Activated naive CD8-positive, alpha-beta T cell treated with anti-CD3 and anti-CD28 coated beads for 36 hours (primary cell): ENCODE data around the gene IL17REL. TPM values are rescaled to one million over a fixed set of nuclear protein-coding genes. Genes with fewer than 3 reads are reported as not detected.

Experiments
- DNase-seq: peaks from one replicate; pipeline ENCODE4 v3.0.0; 2021
- H3K27ac Mint-ChIP-seq: one replicate; pipeline ENCODE4 v1.8.0; 2022; ENCODE audit warnings: mild to moderate bottlenecking, moderate library complexity, mixed read lengths
- H3K27me3 Mint-ChIP-seq: one replicate; pipeline ENCODE4 v1.8.0; 2022; ENCODE audit warnings: mild to moderate bottlenecking, mixed read lengths
- H3K36me3 Mint-ChIP-seq: one replicate; pipeline ENCODE4 v1.8.0; 2021; ENCODE audit warnings: mild to moderate bottlenecking, mixed read lengths
- H3K4me1 Mint-ChIP-seq: one replicate; pipeline ENCODE4 v1.8.0; 2021; ENCODE audit warnings: mixed read lengths
- H3K4me3 Mint-ChIP-seq: one replicate; pipeline ENCODE4 v1.8.0; 2022; ENCODE audit warnings: mild to moderate bottlenecking, moderate library complexity, mixed read lengths
- H3K9me3 Mint-ChIP-seq: one replicate; pipeline ENCODE4 v1.8.0; 2022; ENCODE audit warnings: mixed read lengths
- total RNA-seq, 2 experiments: library from RNA; stranded (reverse); gene quantifications; one replicate each; pipeline ENCODE4 v1.2.3, GENCODE V29; 2021

IL17REL gene
- total RNA-seq, 2 experiments from 2014 or later: not detected

- Mint-ChIP-seq H3K9me3 (no peaks in the 10 kb centered on the region), H3K27me3 (peaks cover 16% of the 10 kb centered on the region), H3K4me3 (no peak overlapping the region), H3K4me1 (peaks cover 15% of the 10 kb centered on the region), H3K27ac (no peak overlapping the region), H3K36me3 (no peaks in the 10 kb centered on the region)
- no peak for DNase-seq
Measured at GRCh38 chr22:50008151-50009040, 4.2 kb downstream of the IL17REL start.

DNA sequence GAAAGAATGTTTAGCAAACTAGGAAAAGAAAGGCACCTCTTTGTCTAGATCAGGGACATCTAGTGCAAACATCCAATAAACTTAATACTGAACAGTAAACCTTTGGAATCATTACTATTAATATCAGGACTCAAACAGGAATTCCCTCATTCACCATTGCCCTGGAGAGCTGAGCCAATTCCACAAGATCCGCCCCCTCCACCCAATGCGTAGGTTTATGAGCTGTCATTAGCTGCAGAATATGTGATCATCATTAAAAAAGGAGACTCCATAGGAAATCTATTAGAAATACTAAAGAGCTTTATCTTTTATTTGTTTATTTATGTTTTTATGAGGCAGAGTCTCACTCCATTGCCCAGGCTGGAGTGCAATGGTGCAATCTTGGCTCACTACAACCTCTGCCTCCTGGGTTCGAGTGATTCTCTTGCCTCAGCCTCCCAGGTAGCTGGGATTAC, 5.5 kb downstream of the IL17REL start:
- no peak overlapping the region for H3K27ac Mint-ChIP-seq
- H3K4me1 Mint-ChIP-seq: peaks cover 15% of the 10 kb centered on the region
- H3K36me3 Mint-ChIP-seq: no peaks in the 10 kb centered on the region
- no peak for DNase-seq
- H3K4me3 Mint-ChIP-seq: no peak overlapping the region
- peaks cover 11% of the 10 kb centered on the region for H3K27me3 Mint-ChIP-seq
- H3K9me3 Mint-ChIP-seq: no peaks in the 10 kb centered on the region

- H3K36me3 Mint-ChIP-seq: no peaks in the 10 kb centered on the region
- H3K4me1 Mint-ChIP-seq: peaks cover 3% of the 10 kb centered on the region
- no peaks in the 10 kb centered on the region for H3K9me3 Mint-ChIP-seq
- DNase-seq: no peak
- H3K27me3 Mint-ChIP-seq: no peaks in the 10 kb centered on the region
- H3K27ac Mint-ChIP-seq: no peak overlapping the region
- no peak overlapping the region for H3K4me3 Mint-ChIP-seq
Measured at GRCh38 chr22:50004918-50005317, 7.6 kb downstream of the IL17REL start.

- H3K4me3 Mint-ChIP-seq: no peak overlapping the region
- H3K27ac Mint-ChIP-seq: no peak overlapping the region
- no peaks in the 10 kb centered on the region for H3K36me3 Mint-ChIP-seq
Measured at GRCh38 chr22:50002791-50003190, 9.8 kb downstream of the IL17REL start.

GRCh38 chr22:50001388-50002231, 11.0 kb downstream of the IL17REL start:
- peaks cover 3% of the 10 kb centered on the region for H3K4me1 Mint-ChIP-seq
- H3K9me3 Mint-ChIP-seq: no peaks in the 10 kb centered on the region
- H3K27ac Mint-ChIP-seq: no peak overlapping the region
- peaks cover 10% of the 10 kb centered on the region for H3K27me3 Mint-ChIP-seq
- no peak for DNase-seq
- no peaks in the 10 kb centered on the region for H3K36me3 Mint-ChIP-seq
- no peak overlapping the region for H3K4me3 Mint-ChIP-seq

More at GRCh38 chr22:50002791-50003190, 9.8 kb downstream of the IL17REL start:
- Mint-ChIP-seq H3K4me1 (peaks cover 3% of the 10 kb centered on the region), H3K9me3 (no peaks in the 10 kb centered on the region), H3K27me3 (peaks cover 10% of the 10 kb centered on the region)
- DNase-seq: no peak

- H3K9me3 Mint-ChIP-seq: no peaks in the 10 kb centered on the region
- H3K4me1 Mint-ChIP-seq: peaks cover 3% of the 10 kb centered on the region
- H3K4me3 Mint-ChIP-seq: no peak overlapping the region
- no peaks in the 10 kb centered on the region for H3K36me3 Mint-ChIP-seq
- H3K27me3 Mint-ChIP-seq: peaks cover 10% of the 10 kb centered on the region
- H3K27ac Mint-ChIP-seq: no peak overlapping the region
- DNase-seq: no peak
Measured at GRCh38 chr22:50000587-50001387, 11.8 kb downstream of the IL17REL start.

GRCh38 chr22:49999946-50000586, 12.5 kb downstream of the IL17REL start:
- DNase-seq: no peak
- Mint-ChIP-seq H3K27ac (no peak overlapping the region), H3K36me3 (no peaks in the 10 kb centered on the region), H3K27me3 (peaks cover 10% of the 10 kb centered on the region), H3K4me3 (no peak overlapping the region), H3K9me3 (no peaks in the 10 kb centered on the region), H3K4me1 (peaks cover 1% of the 10 kb centered on the region)

- Mint-ChIP-seq H3K36me3 (no peaks in the 10 kb centered on the region), H3K9me3 (no peaks in the 10 kb centered on the region), H3K27me3 (peaks cover 10% of the 10 kb centered on the region), H3K4me1 (no peaks in the 10 kb centered on the region), H3K4me3 (no peak overlapping the region), H3K27ac (no peak overlapping the region)
- DNase-seq: no peak
Measured at GRCh38 chr22:49999063-49999945, 13.3 kb downstream of the IL17REL start.

GRCh38 chr22:49998718-49999062, 13.9 kb downstream of the IL17REL start:
- H3K27me3 Mint-ChIP-seq: peaks cover 10% of the 10 kb centered on the region
- H3K27ac Mint-ChIP-seq: no peak overlapping the region
- H3K36me3 Mint-ChIP-seq: no peaks in the 10 kb centered on the region
- H3K9me3 Mint-ChIP-seq: no peaks in the 10 kb centered on the region
- no peak overlapping the region for H3K4me3 Mint-ChIP-seq
- DNase-seq: no peak
- no peaks in the 10 kb centered on the region for H3K4me1 Mint-ChIP-seq

GRCh38 chr22:49997932-49998717, 14.4 kb downstream of the IL17REL start:
- DNase-seq: no peak
- Mint-ChIP-seq H3K27me3 (peaks cover 10% of the 10 kb centered on the region), H3K4me3 (no peak overlapping the region), H3K27ac (no peak overlapping the region), H3K9me3 (no peaks in the 10 kb centered on the region), H3K36me3 (no peaks in the 10 kb centered on the region), H3K4me1 (peaks cover 4% of the 10 kb centered on the region)

DNA sequence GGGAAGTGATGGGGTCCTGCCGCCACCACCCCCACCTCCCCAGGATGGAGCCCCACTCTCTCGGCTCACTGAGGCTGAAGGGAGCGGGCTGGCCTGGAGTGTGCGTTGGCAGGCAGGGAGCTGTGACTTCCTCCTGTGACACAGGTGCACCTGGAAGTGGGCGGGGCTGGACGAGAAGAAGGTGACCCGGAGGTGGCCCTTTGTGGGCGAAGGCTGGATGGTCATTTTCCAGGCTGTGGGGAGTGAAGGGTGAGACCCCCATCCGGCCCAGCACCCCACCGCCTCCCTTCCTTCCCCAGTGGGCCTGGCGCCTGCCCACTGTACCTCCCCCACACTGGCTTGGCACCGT, 15.3 kb downstream of the IL17REL start:
- DNase-seq: no peak
- no peak overlapping the region for H3K27ac Mint-ChIP-seq
- H3K27me3 Mint-ChIP-seq: peaks cover 10% of the 10 kb centered on the region
- H3K9me3 Mint-ChIP-seq: peaks cover 1% of the 10 kb centered on the region
- no peak overlapping the region for H3K4me3 Mint-ChIP-seq
- no peaks in the 10 kb centered on the region for H3K36me3 Mint-ChIP-seq
- peaks cover 7% of the 10 kb centered on the region for H3K4me1 Mint-ChIP-seq

DNA sequence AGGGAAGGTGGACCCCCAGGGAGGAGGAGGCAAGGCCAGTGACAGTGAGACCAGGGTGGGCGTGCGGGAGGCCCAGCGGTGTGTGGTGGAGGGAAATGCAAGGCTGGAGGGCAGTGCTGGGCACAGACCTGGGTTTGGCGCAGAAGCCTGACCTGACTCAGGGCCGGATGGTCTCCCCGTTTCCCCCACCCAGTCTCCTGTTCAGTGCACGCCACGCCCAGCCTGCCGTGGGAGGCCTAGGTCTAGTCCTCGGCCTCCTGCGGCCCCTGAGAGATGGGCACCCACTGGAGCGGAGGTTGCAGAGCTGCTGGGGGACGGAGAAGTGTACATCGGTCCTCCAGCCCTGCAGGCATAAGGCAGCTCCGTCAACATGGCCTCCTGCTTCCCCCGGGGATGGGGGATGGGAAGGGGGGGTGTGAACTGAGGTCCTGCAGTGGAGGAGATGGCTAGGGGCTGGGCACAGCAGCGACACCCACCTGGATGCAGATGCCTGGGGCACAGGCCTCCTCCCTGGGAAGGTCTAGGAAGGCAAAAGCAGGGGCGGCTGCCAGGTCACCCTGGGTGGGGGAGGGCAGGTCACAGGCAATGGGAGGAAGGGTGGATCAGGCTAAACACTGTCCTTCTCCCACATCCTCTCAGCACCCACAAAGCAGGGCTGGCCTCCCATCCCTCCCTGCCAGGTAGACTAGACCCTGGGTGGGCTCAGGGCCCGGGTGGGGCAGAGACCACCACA, 15.9 kb downstream of the IL17REL start:
- H3K27me3 Mint-ChIP-seq: peaks cover 10% of the 10 kb centered on the region
- peaks cover 2% of the 10 kb centered on the region for H3K9me3 Mint-ChIP-seq
- no peak overlapping the region for H3K4me3 Mint-ChIP-seq
- H3K4me1 Mint-ChIP-seq: peaks cover 7% of the 10 kb centered on the region
- H3K27ac Mint-ChIP-seq: no peak overlapping the region
- no peaks in the 10 kb centered on the region for H3K36me3 Mint-ChIP-seq
- no peak for DNase-seq

DNA sequence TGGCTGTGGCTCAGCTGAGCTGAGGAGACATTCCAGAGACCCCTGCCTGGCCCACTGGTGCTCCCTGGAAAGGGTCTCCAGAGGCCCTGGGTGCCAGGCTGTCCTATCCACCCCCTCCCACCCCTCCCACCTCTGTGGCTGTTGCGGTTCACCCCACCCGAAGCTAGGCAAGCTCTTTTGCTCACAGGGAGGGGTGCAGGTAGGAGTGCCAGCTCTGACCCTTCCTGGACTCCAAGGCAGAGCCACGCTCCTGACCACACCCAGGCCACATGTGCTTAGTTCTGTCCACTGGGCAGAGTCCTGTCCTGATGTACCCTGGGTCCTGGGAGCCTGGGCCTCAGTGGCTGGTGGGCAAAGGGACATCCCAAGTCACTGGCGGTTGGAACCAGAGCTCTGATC, 16.4 kb downstream of the IL17REL start:
- Mint-ChIP-seq H3K36me3 (peaks cover under 1% of the 10 kb centered on the region), H3K4me1 (peaks cover 7% of the 10 kb centered on the region), H3K27ac (no peak overlapping the region), H3K4me3 (no peak overlapping the region), H3K9me3 (peaks cover 5% of the 10 kb centered on the region), H3K27me3 (peaks cover 10% of the 10 kb centered on the region)
- DNase-seq: no peak
